Fibroblast of pulmonary artery (primary cell): ENCODE data around the gene NBEA.

Source experiments
- DNase-seq: peaks from one replicate; pipeline ENCODE4 v3.0.0-alpha.2; 2010; ENCODE audit warnings: low read depth
- H3K4me3 ChIP-seq: replicated peaks from 2 replicates; pipeline ENCODE4 v1.5.1; 2011; ENCODE audit warnings: low read depth, mild to moderate bottlenecking, control low read depth, low read length, moderate library complexity
- TF ChIP-seq, protein P1 (sequence below): IDR thresholded peaks from 2 replicates; pipeline ENCODE4 v1.5.1; 2011; ENCODE audit warnings: mild to moderate bottlenecking, control low read depth, low read length, inconsistent platforms; ENCODE audit errors: missing control alignments

Gene NBEA

DNA sequence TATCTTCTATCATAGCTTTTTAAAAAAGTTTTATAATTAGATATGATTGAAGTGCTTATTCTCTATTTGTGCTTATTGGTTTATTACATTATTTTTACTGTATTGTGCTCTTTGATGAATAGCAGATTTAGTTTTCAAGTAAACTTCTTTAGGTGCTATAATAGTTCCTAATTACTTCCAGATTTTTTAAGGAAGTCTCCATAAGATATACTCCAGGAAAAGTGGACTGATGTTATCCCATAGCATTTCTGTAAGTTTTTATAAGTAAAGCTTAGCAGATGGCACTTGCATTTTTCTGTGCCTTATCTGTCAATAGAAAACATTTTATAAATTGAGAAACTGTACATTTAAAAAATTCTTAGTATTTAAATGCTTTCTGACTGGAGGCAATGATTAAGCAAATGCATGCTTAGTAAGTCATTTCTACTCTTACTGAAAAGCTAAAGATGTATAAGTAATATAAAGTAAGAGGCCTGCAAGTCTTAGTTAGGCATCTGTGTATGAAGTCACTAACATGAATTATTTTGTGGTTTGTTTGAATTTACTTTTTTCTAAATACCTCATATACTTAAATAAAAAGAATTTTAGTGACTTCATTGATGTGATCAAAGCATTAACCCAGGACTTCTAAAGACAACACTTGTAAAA is 351.6 kb downstream of the NBEA start:
- TF ChIP-seq, protein P1, sequence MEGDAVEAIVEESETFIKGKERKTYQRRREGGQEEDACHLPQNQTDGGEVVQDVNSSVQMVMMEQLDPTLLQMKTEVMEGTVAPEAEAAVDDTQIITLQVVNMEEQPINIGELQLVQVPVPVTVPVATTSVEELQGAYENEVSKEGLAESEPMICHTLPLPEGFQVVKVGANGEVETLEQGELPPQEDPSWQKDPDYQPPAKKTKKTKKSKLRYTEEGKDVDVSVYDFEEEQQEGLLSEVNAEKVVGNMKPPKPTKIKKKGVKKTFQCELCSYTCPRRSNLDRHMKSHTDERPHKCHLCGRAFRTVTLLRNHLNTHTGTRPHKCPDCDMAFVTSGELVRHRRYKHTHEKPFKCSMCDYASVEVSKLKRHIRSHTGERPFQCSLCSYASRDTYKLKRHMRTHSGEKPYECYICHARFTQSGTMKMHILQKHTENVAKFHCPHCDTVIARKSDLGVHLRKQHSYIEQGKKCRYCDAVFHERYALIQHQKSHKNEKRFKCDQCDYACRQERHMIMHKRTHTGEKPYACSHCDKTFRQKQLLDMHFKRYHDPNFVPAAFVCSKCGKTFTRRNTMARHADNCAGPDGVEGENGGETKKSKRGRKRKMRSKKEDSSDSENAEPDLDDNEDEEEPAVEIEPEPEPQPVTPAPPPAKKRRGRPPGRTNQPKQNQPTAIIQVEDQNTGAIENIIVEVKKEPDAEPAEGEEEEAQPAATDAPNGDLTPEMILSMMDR: no peak
- no peak for DNase-seq
- no peak overlapping the region for H3K4me3 ChIP-seq

DNA sequence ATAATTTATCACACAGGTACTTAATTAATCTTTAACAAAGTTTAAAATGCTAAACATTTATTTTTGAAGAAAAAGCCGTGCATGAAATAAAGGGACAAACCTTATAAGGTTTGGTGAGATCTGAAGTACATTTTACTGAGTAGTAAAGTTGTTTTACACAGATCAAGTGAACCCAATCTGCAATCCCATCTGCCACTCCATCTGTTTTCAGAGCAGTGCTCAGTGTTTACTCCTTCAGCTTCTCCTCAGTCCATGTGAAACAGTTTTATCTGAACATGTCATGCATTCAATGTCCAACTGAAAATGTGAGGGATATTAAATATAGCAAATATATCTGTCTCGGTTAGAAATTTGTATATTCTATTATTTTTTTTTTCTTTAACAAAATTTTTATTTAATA is 367.6 kb downstream of the NBEA start:
- H3K4me3 ChIP-seq: no peak overlapping the region
- DNase-seq: no peak
- TF ChIP-seq, protein P1: no peak

DNA sequence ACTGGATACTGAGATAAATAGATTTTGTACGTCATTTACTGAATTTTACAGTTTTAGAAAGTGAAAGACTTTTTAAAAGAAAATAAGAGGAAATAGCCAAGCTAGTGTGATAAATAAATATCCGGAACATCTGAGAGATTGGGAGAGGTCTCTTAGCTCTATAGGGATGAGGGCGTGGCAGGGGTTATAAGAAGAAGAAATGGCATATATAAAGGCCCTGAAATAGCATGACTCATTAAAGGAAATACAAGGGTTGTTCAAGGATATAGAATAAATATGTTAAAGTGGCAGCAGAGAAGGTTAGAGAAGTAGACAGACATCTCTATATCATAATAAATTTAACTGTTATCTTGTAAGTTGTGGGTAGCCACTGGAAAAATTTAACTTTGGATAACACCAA is 390.1 kb downstream of the NBEA start:
- TF ChIP-seq, protein P1: no peak
- no peak for DNase-seq

DNA sequence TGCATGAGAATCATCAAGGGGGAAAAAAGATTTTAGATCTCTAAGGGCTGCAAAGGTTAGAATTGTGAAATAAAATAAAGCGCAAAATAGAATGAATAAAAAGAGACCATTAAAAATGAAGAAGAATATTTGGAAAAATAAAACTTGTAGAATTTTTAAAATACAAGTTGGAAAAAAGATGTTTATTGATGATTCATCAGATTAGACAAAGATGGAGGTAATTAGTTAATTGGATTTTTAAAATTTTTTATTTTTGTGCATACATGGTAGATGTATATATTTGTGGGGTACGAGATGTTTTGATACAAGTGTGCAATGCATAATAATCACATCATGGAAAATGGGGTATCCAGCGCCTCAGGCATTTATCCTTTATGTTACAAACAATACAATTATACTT is 391.1 kb downstream of the NBEA start:
- TF ChIP-seq, protein P1: no peak
- no peak overlapping the region for H3K4me3 ChIP-seq
- DNase-seq: no peak

More for the DNA sequence above, 390.1 kb downstream of the NBEA start:
- H3K4me3 ChIP-seq: no peak overlapping the region

DNA sequence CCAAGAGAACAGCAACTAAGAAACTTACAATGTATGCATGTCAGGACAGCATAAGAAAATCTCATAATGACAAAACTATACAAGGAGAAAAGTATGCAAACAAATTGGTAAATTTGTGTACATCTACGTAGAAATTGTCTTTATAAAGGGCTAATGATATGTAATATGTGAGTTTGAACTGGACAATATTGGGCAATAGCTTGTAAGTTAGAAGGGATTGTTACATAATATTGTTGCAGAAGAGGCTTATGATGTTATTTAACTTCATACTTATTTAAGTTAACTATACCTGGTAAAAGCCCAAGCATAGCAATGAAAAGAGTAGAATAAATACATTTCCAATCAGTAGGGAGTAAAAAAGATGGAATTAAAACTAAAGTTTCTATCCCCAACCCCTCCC is 400.4 kb downstream of the NBEA start:
- no peak overlapping the region for H3K4me3 ChIP-seq
- DNase-seq: peak; percentile 3
- TF ChIP-seq, protein P1: no peak

DNA sequence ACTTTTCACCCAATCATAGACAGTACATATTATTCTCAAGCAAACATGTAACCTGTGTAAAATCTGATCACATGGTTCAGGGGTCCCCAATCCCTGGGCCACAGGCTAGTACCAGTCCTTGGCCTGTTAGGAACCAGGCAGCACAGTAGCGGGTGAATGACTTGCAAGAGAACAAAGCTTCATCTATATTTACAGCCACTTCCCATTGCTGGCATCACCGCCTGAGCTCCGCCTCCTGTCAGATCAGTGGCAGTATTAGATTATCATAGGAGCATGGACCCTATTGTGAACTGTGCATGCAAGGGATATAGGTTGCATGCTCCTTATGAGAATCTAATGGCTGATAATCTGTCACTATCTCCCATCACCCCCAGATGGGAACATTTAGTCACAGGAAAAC is 401.3 kb downstream of the NBEA start:
- no peak overlapping the region for H3K4me3 ChIP-seq
- TF ChIP-seq, protein P1: no peak
- no peak for DNase-seq

DNA sequence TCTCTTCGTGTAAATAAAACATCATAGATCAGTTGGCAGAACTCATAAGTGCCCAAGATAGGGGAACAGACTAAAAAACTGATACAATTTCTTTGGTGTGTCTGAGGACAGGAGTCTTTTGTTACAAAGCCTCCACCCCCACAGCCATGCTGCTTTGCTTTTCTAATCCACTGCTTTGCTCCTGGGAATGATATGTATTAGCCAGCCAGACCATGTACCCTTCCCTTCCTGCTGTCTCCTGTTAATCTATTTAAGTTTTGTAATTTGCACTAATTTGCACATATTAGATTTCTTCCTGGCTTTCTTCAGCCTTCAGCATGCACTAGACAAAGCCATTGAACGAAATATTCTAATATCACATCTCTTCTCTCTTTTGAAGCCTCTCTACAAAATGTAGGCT is 403.9 kb downstream of the NBEA start:
- no peak for DNase-seq
- H3K4me3 ChIP-seq: no peak overlapping the region
- TF ChIP-seq, protein P1: no peak
